Kidney epithelial cell (primary cell): Measurements from ENCODE around the gene PABPC3. TPM values are rescaled to one million over a fixed set of nuclear protein-coding genes. Genes with fewer than 3 reads are reported as not detected.

Experiments used
- DNase-seq: peaks from one replicate; pipeline ENCODE4 v3.0.0-alpha.2; 2010; ENCODE audit warnings: low read depth
- H3K27me3 ChIP-seq: 2 replicates; pipeline ENCODE4 v1.6.0; 2011; ENCODE audit warnings: low read length; ENCODE audit not compliant: control insufficient read depth, insufficient read depth
- H3K36me3 ChIP-seq: 2 replicates; pipeline ENCODE4 v1.5.1; 2011; ENCODE audit warnings: low read length; ENCODE audit not compliant: control insufficient read depth, insufficient read depth
- H3K4me3 ChIP-seq: 2 replicates; pipeline ENCODE4 v1.5.1; 2011; ENCODE audit warnings: low read depth, mild to moderate bottlenecking, control low read depth, low read length
- total RNA-seq: library from RNA; depleted of rRNA; stranded (reverse); fragments of >200 nt; gene quantifications from 2 replicates; pipeline ENCODE4 v1.2.3, GENCODE V29; 2015
- TF ChIP-seq, protein P1 (sequence below): IDR thresholded peaks from 2 replicates; pipeline ENCODE4 v1.5.1; 2011; ENCODE audit warnings: mild to moderate bottlenecking, moderate library complexity, low read length, control low read depth, inconsistent platforms; ENCODE audit not compliant: insufficient read depth, poor library complexity, severe bottlenecking

The PABPC3 gene
- total RNA-seq, 1 donor from 2014 or later, result 0.58 TPM

DNA sequence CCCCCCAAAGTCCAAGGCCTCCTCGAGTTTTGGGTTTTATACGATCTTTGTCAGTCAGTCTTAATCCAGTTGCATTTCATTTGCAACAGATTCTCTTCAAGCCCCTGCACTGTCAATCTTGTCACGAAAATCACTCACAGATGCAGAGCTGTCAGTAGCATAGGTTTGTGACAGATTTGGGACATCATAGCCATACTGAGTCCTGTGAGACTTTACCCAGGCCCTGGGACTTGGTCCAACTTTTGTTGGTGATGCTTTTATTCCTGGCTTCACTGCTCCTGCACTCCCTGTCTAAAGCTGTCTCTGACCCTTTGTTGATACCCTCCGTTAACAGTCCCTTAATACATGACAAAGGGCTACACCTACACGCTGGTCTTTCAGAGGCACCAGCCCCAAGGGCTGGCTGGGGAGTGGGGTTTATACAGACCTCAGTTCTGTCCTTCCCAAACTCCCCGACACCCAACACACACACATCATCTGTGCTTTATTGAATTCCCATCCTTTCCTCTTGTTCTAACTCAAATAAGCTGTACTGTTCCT is 36.0 kb downstream of the PABPC3 start:
- TF ChIP-seq, protein P1, sequence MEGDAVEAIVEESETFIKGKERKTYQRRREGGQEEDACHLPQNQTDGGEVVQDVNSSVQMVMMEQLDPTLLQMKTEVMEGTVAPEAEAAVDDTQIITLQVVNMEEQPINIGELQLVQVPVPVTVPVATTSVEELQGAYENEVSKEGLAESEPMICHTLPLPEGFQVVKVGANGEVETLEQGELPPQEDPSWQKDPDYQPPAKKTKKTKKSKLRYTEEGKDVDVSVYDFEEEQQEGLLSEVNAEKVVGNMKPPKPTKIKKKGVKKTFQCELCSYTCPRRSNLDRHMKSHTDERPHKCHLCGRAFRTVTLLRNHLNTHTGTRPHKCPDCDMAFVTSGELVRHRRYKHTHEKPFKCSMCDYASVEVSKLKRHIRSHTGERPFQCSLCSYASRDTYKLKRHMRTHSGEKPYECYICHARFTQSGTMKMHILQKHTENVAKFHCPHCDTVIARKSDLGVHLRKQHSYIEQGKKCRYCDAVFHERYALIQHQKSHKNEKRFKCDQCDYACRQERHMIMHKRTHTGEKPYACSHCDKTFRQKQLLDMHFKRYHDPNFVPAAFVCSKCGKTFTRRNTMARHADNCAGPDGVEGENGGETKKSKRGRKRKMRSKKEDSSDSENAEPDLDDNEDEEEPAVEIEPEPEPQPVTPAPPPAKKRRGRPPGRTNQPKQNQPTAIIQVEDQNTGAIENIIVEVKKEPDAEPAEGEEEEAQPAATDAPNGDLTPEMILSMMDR, result no peak

DNA sequence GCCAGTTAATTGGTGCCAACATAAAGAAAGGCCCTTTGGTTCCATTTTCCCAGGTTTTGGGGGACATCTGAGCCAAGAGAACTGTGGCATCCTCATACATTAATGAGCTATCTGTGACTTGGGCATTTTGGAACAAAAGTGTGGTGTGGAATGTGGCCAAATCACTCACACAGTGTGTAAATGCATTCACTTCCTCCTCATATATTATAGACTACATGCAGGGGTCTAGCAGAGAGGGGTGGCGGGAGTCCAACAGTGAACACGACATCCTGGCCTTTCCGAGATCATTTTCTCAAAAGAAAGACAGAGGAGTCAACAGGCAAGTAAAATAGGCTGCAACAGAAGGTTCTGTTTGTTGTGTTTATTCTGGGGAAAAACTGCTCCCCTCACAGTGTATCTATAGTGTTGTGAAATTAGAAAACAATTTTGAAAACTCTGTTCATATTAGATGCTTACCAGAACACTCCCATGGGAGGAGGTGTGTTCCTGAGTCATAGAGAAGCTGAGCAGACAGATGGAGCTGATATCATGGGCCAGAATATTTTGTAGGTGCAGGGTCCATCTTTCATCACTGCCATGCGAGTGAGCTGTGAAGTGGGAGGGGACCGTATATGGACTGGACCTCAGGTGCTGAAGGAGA is 36.9 kb downstream of the PABPC3 start:
- Histone ChIP-seq H3K4me3 (no peak overlapping the region), H3K27me3 (peaks cover 5% of the 10 kb centered on the region), H3K36me3 (no peaks in the 10 kb centered on the region)
- TF ChIP-seq, protein P1, result no peak
- no peak for DNase-seq

More for the DNA sequence above, 36.0 kb downstream of the PABPC3 start:
- no peak overlapping the region for H3K4me3 ChIP-seq
- peaks cover 3% of the 10 kb centered on the region for H3K27me3 ChIP-seq
- H3K36me3 ChIP-seq, result no peaks in the 10 kb centered on the region
- DNase-seq, result no peak

DNA sequence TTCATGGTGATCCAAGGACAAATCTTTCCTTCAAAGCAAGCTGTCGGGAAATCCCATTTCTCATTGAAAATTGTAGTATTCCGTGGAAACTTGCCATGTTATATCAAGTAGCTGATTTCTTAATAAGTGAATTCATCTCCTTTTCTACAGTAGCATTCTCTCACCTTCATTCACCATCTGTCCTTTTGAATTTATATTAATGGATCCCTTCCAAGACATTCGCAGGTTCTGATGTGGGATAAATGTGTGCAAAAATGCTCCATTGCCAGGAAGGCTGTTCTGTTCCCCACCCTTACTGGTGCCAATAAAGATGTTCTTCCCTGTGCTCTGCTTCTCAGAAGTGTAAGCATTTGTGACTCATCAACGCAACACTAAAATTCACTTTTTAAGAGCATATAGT is 40.0 kb downstream of the PABPC3 start:
- peaks cover 5% of the 10 kb centered on the region for H3K27me3 ChIP-seq
- TF ChIP-seq, protein P1, result no peak

DNA sequence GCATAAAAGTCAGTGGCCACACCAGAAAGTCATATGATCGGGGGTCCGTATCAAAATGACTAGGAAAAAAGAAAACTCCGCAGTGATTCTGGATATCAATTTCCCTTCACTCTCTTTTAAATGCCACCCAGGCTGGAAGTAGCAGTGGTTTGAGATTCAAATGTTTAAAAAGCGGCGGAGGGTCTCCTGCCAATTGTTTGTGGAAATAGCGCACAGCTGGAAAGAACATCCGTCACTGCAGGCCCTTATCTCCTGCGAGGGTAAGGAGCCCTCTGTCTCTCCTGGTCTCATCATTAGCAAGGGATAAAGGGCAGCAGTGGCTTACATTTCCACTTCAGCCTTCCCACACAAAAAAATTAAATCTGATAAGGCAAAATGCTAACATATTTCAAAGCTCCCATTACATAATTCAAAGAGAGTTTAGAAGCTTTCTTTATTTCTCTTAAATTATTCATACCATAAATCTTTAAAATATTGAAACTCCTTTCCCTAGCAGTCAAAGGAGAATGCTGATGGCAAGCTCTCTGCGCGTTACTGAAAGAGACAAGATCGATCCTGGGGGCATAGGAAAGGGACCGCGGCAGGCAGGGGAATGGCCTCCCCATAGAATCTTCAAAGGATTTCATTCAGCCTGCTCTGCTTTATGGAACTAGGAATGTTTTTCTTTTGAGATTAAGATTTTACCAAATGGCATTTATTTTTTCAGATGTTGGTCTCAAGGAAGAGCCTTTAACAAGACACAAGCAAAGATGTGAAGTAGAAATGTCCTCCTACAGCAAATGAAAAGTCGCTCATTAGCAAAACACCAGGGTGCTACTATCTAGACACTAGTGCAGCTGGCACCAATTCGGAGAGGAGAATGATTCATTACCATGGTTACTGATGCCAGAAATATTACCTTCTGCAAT is 41.2 kb downstream of the PABPC3 start:
- Histone ChIP-seq H3K36me3 (no peaks in the 10 kb centered on the region), H3K4me3 (no peak overlapping the region), H3K27me3 (peaks cover 5% of the 10 kb centered on the region)
- DNase-seq, result no peak
- TF ChIP-seq, protein P1, result no peak

More for the DNA sequence above, 40.0 kb downstream of the PABPC3 start:
- Histone ChIP-seq H3K4me3 (no peak overlapping the region), H3K36me3 (no peaks in the 10 kb centered on the region)
- DNase-seq, result no peak

DNA sequence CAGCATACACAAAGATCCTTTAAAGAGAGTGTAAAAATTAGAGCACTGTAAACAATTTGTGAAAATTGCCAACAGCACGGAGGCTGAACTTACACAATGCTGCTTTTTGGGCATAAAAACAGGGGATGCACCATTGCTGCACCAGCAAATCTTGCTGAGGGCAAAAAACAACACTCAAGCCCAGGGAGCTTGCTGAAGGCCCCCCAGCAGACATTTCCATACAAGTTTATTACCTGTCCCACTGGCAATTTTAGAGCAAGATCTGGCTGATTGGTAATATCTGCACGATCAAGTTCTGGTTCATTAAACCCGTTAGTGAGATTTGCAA is 41.8 kb downstream of the PABPC3 start:
- DNase-seq, result no peak
- Histone ChIP-seq H3K4me3 (no peak overlapping the region), H3K27me3 (peaks cover 5% of the 10 kb centered on the region), H3K36me3 (no peaks in the 10 kb centered on the region)
- TF ChIP-seq, protein P1, result no peak
